ENCODE results near the gene CLDN16.

CLDN16 gene, protein sequence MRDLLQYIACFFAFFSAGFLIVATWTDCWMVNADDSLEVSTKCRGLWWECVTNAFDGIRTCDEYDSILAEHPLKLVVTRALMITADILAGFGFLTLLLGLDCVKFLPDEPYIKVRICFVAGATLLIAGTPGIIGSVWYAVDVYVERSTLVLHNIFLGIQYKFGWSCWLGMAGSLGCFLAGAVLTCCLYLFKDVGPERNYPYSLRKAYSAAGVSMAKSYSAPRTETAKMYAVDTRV

DNA sequence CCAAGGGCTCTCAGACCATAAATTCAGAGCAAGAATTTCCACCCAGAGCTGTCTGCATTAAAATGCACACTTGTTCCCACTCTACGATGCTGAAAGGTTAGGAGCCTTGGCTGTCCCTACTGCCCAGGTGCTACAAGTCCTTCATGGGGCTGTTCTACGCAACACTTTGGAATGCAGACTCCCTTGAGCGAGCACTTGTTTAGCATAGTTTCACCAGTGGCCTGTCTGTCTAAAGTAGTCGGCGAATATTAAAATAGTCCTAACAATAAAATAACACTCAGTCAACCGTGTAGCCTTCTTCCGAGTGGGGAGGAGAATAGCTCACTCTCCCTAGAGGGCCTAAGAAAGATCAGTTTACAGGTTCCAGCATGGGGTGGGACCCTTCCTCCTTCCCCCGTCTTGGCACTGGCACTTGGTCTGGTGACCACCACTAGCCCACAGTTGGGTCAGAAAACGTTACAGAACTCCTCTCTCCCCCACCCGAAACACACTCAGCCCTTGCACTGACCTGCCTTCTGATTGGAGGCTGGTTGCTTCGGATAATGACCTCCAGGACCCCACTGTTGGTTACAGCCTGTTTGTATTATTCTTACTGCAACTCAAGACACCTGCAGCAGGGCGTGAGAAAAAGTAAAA, at the start of gene CLDN16:
CLDN16 (plus strand) TSS at position 586 of the 636 bp plus-strand sequence. CDS start 167 bp downstream, outside the sequence.
- DNase-seq (ENCODE audit: insufficient read length, low spot score) = no peak
- no peak for FAIRE-seq
- TF ChIP-seq, protein P1, sequence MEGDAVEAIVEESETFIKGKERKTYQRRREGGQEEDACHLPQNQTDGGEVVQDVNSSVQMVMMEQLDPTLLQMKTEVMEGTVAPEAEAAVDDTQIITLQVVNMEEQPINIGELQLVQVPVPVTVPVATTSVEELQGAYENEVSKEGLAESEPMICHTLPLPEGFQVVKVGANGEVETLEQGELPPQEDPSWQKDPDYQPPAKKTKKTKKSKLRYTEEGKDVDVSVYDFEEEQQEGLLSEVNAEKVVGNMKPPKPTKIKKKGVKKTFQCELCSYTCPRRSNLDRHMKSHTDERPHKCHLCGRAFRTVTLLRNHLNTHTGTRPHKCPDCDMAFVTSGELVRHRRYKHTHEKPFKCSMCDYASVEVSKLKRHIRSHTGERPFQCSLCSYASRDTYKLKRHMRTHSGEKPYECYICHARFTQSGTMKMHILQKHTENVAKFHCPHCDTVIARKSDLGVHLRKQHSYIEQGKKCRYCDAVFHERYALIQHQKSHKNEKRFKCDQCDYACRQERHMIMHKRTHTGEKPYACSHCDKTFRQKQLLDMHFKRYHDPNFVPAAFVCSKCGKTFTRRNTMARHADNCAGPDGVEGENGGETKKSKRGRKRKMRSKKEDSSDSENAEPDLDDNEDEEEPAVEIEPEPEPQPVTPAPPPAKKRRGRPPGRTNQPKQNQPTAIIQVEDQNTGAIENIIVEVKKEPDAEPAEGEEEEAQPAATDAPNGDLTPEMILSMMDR (IDR thresholded peaks at IDR 0.05; ENCODE audit: insufficient read depth, missing control alignments) = no peak

- TF ChIP-seq, protein P1 (IDR thresholded peaks at IDR 0.05; ENCODE audit: insufficient read depth, missing control alignments) = no peak
- FAIRE-seq (no peak), DNase-seq (ENCODE audit: insufficient read length, low spot score) (no peak)
These were observed 49.2 kb upstream of the CLDN16 start for GRCh38 chr3:190338717-190339116.

- no peak for FAIRE-seq
- no peak for DNase-seq (ENCODE audit: insufficient read length, low spot score)
- TF ChIP-seq, protein P1 (IDR thresholded peaks at IDR 0.05; ENCODE audit: insufficient read depth, missing control alignments) = no peak
These were observed 48.8 kb upstream of the CLDN16 start for GRCh38 chr3:190339130-190339529.

DNA sequence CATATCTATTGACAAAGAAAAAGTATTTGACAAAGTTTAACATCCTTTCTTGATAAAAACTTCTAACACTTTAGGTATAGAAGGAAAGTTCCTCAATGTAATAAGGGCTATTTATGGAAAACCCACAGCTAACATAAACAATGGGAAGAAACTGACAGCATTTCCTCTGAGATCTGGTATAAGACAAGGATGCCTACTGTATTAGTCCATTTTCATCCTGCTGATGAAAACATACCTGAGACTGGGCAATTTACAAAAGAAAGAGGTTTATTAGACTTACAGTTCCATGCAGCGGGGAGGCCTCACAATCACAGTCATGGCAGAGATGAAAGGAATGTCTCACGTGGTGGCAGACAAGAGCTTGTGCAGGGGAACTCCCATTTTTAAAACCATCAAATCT, 47.9 kb upstream of the CLDN16 start:
- TF ChIP-seq, protein P1 (IDR thresholded peaks at IDR 0.05; ENCODE audit: insufficient read depth, missing control alignments) = no peak
- no peak for DNase-seq (ENCODE audit: insufficient read length, low spot score)
- no peak for FAIRE-seq

DNA sequence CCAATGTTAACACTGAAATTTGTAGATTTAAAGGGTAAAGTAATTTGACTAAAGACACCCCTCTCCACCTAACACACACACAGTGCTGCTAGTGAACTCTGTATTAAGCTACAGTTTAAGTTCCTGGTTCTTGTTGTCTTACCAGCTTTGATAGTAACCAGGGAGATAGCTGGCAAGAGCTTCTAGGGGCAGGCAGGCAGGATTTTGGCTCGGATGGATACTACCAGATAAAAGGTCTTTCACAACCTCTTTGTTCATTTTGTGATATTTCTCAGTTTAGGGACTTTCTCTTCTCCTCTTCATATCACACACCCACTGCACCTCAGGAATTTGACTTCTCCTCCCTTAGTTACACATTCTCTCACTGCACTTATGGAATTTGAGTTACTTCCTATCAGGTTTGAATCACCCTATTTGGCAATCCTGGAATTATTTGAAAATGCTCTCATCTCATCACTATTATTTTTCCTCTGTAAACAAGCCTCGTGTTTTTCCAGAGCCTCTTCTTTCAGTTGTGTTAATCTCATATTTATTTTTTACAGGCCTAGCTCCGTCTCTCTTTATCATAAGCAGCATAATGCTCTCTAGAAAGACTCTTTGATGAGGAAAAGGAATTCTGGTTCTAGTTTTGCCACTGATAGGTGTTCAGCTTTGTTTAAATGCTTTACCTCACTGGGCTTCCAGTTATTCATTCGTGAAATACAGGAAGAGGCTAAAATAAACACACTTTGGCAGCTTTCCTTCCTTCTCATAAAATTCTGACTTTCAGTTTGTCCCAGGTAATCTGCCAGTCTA, 42.7 kb upstream of the CLDN16 start:
- TF ChIP-seq, protein P1 (IDR thresholded peaks at IDR 0.05; ENCODE audit: insufficient read depth, missing control alignments) = no peak
- FAIRE-seq (no peak), DNase-seq (ENCODE audit: insufficient read length, low spot score) (no peak)

DNA sequence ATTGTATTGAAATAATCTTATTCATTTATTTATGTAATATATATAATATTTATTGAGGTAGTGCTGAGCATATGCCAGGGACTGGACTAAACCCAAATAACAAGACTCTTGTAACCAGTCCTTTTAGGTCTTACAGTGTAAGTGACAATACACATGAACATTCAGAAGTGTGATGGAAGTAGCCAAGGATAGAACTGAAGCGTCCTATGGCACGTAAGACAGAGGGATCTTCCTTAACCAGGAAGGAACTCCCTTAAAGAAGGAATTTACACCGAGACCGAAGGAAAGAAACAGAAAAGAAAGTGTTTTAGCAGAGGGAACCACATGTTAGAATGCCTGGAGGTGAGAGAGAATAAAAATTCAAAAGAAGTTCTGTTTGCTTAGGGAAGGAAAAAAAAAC, 42.1 kb upstream of the CLDN16 start:
- DNase-seq (ENCODE audit: insufficient read length, low spot score) (no peak), FAIRE-seq (no peak)
- TF ChIP-seq, protein P1 (IDR thresholded peaks at IDR 0.05; ENCODE audit: insufficient read depth, missing control alignments) = no peak
